ENCODE data around the gene DDX42. TPM values are rescaled to one million over a fixed set of nuclear protein-coding genes. Genes with fewer than 3 reads are reported as not detected.
A peak's percentile ranks its signal among the peaks of the same experiment; 100 is the strongest.

The DDX42 gene
- total and polyA plus RNA-seq, 9 of the 15 experiments (the other 6 are each of a cell fraction or from before 2014, with no cell fraction given): 16.5 to 149 (median 87.6) TPM

DNA sequence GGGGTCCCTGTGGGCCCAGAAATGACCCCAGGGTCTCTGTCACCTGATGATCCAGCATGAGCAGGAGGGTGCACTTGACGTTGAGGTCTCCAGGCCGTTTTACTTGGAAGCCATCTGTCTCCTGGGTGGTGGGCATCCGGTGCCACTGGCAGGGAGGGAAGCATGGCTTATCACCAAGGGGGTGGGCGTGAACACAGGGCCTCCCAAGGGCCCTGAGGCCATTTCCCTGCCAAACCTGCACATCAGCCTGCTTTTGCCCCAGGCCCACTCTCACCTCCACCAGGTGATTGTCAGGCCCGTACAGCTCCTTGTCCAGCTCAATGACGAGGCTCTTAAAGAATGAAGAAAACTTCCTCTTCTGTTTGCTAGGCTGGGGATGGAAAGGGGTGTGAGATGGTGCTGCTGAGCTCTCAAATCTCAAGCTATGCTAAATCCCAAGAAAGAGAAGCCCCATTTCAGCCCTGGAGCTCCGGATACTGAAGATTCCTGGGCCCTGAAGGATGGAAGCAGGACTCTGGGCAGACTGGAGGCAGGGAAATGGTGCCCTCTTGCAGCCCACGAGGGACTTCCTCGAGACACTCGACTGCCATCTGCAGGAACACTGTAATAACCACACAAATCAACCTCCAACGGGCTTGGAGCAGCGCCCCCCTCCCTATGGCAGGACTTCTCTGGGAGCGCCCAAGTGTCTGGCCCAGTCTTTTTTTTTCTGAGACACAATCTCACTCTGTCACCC, 60.6 kb downstream of the DDX42 start (continued):
- TF ChIP-seq, protein P1, sequence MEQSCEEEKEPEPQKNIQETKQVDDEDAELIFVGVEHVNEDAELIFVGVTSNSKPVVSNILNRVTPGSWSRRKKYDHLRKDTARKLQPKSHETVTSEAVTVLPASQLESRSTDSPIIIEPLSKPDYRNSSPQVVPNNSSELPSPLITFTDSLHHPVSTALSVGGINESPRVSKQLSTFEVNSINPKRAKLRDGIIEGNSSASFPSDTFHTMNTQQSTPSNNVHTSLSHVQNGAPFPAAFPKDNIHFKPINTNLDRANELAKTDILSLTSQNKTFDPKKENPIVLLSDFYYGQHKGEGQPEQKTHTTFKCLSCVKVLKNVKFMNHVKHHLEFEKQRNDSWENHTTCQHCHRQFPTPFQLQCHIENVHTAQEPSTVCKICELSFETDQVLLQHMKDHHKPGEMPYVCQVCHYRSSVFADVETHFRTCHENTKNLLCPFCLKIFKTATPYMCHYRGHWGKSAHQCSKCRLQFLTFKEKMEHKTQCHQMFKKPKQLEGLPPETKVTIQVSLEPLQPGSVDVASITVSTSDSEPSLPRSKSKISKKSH (CRISPR knock-in tag; IDR thresholded peaks at IDR 0.05): no peak
- TF ChIP-seq, protein P2, sequence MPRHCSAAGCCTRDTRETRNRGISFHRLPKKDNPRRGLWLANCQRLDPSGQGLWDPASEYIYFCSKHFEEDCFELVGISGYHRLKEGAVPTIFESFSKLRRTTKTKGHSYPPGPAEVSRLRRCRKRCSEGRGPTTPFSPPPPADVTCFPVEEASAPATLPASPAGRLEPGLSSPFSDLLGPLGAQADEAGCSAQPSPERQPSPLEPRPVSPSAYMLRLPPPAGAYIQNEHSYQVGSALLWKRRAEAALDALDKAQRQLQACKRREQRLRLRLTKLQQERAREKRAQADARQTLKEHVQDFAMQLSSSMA (CRISPR knock-in tag; IDR thresholded peaks at IDR 0.05): no peak
- TF ChIP-seq, protein P3, sequence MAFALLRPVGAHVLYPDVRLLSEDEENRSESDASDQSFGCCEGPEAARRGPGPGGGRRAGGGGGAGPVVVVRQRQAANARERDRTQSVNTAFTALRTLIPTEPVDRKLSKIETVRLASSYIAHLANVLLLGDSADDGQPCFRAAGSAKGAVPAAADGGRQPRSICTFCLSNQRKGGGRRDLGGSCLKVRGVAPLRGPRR (CRISPR knock-in tag; IDR thresholded peaks at IDR 0.05): no peak
- TF ChIP-seq NFYB (IDR thresholded peaks at IDR 0.05; ENCODE audit: extremely low read depth, insufficient read length): no peak
- no peak for TF ChIP-seq RBM15 (IDR thresholded peaks at IDR 0.05; ENCODE audit: insufficient read depth, low read length)
- TF ChIP-seq, protein P4, sequence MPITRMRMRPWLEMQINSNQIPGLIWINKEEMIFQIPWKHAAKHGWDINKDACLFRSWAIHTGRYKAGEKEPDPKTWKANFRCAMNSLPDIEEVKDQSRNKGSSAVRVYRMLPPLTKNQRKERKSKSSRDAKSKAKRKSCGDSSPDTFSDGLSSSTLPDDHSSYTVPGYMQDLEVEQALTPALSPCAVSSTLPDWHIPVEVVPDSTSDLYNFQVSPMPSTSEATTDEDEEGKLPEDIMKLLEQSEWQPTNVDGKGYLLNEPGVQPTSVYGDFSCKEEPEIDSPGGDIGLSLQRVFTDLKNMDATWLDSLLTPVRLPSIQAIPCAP (CRISPR knock-in tag; IDR thresholded peaks at IDR 0.05; ENCODE audit: borderline replicate concordance): no peak
- no peak for TF ChIP-seq POLR2A (conservative IDR thresholded peaks at IDR 0.05)
- peak in 1 of 3 experiments; percentile 80 for TF ChIP-seq YY1 (IDR thresholded peaks at IDR 0.05; ENCODE audit: borderline replicate concordance in 1 of 3, control insufficient read depth in 1 of 3, extremely low read depth in 1 of 3, insufficient read depth in 3 of 3, insufficient read length in 1 of 3, insufficient replicate concordance in 2 of 3, low read depth in 1 of 3, low read length in 2 of 3)
- TF ChIP-seq RCOR1 (IDR thresholded peaks at IDR 0.05; ENCODE audit: borderline replicate concordance in 1 of 2, low read depth in 2 of 2, low read length in 2 of 2): 0 out of 4 replicates have a peak, but pooled peaks of 1 of the 2 experiments have one; percentile 35
- no peak for TF ChIP-seq ZNF263 (CRISPR knock-in tag; IDR thresholded peaks at IDR 0.05; ENCODE audit: borderline replicate concordance)
- TF ChIP-seq, protein P5, sequence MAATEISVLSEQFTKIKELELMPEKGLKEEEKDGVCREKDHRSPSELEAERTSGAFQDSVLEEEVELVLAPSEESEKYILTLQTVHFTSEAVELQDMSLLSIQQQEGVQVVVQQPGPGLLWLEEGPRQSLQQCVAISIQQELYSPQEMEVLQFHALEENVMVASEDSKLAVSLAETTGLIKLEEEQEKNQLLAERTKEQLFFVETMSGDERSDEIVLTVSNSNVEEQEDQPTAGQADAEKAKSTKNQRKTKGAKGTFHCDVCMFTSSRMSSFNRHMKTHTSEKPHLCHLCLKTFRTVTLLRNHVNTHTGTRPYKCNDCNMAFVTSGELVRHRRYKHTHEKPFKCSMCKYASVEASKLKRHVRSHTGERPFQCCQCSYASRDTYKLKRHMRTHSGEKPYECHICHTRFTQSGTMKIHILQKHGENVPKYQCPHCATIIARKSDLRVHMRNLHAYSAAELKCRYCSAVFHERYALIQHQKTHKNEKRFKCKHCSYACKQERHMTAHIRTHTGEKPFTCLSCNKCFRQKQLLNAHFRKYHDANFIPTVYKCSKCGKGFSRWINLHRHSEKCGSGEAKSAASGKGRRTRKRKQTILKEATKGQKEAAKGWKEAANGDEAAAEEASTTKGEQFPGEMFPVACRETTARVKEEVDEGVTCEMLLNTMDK (IDR thresholded peaks at IDR 0.05; ENCODE audit: borderline replicate concordance, insufficient read depth, low read depth, low read length, poor library complexity, severe bottlenecking): peak; percentile 93
- TF ChIP-seq ZNF354B (CRISPR knock-in tag; IDR thresholded peaks at IDR 0.05): no peak
- TF ChIP-seq, protein P6, sequence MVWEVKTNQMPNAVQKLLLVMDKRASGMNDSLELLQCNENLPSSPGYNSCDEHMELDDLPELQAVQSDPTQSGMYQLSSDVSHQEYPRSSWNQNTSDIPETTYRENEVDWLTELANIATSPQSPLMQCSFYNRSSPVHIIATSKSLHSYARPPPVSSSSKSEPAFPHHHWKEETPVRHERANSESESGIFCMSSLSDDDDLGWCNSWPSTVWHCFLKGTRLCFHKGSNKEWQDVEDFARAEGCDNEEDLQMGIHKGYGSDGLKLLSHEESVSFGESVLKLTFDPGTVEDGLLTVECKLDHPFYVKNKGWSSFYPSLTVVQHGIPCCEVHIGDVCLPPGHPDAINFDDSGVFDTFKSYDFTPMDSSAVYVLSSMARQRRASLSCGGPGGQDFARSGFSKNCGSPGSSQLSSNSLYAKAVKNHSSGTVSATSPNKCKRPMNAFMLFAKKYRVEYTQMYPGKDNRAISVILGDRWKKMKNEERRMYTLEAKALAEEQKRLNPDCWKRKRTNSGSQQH (CRISPR knock-in tag; IDR thresholded peaks at IDR 0.05): no peak
- no peak for TF ChIP-seq CGGBP1 (CRISPR knock-in tag; IDR thresholded peaks at IDR 0.05)
- TF ChIP-seq, protein P7, sequence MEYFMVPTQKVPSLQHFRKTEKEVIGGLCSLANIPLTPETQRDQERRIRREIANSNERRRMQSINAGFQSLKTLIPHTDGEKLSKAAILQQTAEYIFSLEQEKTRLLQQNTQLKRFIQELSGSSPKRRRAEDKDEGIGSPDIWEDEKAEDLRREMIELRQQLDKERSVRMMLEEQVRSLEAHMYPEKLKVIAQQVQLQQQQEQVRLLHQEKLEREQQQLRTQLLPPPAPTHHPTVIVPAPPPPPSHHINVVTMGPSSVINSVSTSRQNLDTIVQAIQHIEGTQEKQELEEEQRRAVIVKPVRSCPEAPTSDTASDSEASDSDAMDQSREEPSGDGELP (CRISPR knock-in tag; IDR thresholded peaks at IDR 0.05; ENCODE audit: borderline replicate concordance): peak; percentile 45; the same call in 1 of the 2 replicates
